HG03378 (cell line): ENCODE data around the gene SLX4IP.

Experiments used
- ATAC-seq: cut with Tn5 transposase; IDR thresholded peaks from one replicate; pipeline ENCODE4 v1.9.1; 2021; ENCODE audit warnings: mild to moderate bottlenecking, moderate library complexity; ENCODE audit not compliant: unreplicated experiment

SLX4IP gene

DNA sequence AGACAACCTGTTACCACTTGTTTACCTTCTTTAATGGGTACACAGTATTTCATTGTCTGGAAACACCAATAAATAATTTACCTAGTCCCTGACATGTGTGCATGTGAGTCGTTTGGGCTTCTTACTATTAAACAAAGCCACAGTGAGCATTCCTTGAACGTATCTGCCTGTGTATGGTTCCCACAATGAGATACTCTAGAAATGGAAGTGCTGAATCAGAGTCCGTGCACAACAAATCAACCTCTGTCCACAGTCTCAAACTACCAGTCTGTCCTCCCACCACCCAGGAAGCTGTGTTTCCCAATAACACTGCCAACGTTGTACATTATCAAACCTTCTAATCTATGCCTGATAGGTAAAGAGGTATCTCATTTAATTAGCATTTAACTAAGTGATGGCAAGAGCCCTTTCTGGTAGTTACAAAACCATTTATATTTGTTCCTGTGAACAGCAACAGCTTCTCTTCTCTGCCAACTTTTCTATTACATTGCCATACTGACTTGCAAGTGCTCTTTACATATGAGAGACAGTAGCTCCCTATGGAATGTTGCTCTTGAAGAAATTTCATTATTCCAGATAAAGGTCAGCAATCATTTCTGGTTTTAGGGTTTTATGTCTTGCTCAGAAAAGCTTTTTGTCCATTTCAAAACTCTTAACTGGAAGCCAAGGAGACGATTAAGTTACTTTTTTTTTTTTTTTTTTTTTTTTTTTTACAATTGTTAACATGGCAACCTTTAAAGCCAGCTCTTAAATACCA lies 223.9 kb downstream of the SLX4IP start:
- ATAC-seq: no peak

DNA sequence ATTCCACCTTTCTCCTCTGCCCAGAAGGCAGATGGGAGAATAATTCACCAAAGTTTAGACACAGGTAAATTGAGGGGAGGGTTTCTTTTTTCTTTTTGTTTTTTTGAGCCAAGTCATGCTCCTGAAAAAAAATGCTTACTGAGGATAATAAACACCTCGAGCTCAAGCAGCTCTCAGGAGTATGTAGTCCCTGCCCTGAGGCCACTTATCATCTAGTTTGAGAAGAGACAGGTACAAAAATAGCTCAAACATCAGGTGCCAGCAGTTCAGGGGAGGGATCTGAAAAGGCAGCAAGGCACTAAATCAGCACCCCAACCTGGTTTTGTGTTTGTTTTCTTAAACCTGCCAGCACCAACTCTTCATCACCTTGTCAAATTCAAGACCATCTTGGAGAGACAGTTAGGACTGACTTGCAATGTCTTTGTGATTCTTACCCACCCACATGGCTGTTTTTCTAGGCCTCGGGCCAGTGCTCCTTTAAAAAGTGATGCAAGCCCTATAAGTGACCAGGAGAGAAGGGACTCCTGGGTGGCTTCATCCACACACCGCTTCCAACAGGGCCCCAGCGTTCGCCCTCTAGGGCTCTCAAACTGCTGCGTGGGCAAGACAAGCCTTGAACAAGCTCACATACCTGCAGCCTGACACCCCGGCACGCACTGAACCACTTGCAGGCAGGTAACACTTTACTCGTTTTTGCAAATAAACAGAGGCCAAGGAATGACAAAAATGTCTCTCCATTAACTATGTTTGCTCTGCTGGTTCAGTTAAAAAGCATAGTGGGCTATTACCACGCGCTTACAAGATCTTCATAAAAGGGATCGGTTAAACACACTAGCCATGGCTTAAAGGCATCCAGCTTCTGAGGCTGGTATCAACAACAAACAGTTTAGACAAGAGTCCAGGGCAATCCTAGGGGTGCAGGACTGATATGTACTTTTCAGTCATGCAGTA lies 224.8 kb downstream of the SLX4IP start:
- no peak for ATAC-seq

DNA sequence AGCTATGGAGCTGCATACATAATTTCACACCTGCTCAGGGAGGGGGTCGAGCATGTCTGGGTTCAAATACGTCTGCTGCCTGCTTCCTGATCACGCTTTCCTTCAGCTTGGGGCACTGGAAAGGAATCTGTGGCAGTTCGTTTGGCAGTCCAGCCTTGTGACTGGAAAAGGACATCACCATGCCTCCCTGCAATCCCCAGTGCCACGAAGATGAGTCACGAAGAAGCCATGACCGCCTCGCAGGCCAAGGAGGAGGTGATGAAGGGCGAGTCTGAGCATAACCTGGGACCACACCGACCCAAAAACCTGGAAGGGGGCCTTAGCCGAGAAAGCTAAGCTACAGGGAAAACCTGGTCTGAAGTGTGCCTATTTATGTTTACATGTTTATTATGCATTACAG lies 225.6 kb downstream of the SLX4IP start:
- no peak for ATAC-seq

DNA sequence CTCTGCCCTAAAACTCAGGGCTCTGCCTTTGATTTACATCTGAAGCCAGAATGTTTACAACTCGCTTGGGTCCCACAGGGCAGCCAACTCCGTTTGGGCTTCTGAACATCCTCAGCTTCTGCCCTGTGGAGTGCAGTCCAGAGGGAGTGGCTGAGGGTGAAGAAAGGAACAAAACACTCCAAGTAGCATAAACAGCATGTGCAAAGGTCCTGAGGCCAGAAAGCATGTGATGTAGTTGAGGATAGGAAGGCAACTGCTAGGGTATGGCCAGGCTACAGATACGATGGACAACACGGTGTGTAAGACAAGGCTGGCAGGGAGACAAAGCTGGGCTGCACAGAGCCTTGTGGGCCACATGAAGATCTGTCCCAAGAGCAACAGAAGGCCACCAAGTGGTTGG lies 226.2 kb downstream of the SLX4IP start:
- ATAC-seq: no peak

DNA sequence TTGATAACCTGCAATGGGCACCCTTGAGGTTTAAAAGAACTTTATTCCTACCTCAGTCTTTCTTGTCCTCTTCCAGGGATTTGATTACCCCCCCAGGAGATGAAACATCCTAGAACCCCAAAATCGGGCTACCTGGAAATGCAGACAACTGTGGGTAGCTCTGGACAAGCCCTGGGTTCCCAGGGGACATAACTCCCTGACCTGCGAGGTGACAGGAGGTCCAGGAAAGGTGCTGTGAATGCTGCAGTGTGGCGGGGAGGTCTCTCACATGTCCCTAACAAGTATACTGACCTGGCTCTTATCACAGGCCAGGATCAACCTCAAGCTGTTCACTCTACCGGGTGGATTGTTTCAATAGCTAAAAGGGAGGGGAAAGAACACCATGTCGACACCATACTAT lies 227.0 kb downstream of the SLX4IP start:
- no peak for ATAC-seq

DNA sequence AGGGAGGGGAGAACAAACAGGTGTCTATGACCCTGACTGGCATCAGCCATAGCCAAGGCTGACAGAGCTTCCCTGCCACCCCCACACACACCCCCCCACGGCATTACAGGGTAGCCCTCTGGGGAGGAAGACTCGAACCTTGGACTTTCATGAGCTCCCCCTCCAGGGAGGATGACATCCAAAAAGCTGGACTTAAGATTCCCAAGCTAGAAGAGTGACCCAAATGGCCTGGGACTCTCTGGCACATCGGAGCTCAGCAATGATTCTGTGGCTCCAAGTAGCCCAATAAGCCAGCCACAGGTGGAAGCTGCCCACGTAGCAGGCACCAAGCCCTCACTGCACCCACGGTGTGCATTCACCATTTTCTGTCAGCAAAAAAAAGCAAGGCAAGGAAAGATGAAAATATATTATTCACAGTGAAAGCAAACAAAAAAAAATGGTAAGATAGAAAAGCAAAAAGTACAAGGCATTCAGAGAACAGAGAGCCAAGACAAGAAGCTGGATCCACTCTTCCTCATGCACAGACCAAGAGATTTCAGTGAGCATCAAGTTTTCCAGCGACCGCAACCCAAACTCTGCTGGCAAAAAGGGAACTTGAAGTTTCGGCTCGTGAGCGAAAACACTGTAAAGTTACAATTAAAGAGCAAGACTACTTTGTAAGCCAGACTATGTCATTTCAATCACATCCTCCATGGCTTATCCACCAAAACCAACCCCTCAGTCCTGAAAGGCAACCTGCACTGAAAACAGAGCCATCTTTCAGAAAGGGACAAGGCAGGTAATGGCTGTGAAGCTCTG lies 227.8 kb downstream of the SLX4IP start:
- ATAC-seq: no peak

DNA sequence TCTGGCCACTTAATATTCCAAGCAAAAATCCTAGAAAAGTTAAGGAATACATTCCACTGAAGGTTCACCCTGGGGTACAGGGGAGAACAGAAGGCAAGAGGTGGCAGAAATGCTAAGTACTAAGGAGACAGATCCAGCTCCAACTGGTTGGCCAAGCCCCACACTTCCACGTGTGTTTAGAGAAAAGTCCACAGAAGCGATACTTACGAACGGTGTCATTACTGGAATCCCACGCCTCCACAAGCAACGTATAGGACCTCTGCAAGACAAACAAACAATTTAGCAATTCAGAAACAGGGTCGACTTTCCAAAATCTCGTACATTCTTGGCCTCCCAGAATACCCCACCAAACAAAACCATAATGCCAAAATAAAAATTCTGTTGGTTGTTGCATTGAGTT lies 228.7 kb downstream of the SLX4IP start:
- ATAC-seq: no peak

DNA sequence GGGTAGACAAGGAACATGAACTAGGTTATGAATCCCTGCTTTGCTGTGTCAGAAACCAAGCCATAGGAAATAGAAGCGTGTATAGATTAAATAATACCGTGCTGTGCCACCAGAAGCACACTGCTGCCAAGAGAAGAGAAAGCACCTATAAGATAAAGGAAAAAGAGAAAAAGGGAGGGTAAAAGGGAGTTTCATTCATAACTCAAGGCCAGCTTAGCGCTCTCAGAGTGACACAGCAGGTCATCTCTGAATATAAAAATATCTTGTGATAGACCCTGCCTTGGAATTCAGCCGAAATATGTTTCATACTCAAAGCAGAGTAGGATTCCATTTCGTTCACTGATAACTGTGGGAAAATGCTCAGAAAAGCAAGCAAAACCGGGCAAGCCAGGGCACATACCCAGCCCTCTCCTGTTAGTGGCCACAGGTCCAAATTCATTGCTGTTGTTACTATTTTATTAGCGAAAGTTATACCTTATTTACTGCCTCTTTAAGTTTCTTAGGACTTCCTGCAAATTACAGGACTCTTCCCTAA lies 230.0 kb downstream of the SLX4IP start:
- ATAC-seq: no peak

DNA sequence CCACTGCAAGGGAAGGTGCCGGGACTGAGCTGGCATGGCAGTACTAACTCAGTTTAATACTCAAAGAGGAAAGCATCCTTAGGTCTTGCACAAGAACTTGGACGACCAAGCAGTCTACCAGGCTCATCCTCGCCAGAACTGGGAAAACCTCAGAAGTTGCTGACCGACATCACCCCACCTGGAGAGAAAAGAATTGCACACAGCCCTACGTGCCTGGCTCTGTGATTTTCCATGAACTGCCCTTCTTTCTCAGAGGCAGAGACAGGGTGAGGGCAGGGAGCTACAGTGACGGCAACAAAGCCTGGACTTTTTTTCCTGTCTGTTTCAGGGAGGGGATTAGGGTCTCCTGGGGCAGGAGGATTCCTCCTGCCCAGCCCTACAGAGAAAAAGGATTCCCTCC lies 230.7 kb downstream of the SLX4IP start:
- no peak for ATAC-seq

DNA sequence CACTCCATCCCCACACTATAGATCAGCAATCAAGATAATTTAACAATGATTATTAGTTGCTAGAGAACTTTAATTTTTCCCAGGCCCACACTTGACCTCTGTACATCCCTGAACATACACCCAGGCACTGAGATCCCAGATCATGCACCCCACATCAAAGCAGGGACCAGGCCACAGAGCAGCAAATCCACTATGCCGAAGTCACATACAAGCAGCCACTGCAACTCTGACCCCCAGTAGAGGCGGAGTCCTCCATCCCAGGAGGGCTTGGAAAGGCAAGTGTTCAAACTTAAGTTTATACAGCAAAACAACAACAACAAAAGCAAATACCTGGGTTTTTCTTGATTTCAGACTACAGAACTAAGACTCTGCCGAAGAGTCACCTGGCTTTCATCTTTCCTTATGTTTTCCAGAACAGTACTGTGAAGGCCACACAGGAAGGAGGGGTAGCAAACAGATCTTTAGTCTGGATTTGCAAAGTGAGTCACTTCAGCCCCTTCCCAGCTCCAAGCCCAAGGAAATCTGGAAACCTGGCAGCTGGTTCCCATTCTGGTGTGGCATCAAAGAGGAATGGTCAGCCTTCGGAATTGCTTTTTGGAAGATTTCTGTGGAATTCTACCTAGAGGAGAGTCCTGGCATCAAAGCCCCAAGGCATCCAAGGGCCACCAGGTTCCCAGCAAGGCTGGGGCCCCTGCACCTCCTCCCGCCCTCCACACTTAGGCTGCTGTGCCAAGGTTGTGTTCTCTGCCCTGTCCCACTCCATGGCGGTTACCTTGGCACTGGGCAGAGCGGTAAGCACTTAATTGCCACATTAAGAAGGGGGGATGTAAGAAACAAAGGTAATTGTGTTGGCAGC lies 231.3 kb downstream of the SLX4IP start:
- ATAC-seq: no peak

DNA sequence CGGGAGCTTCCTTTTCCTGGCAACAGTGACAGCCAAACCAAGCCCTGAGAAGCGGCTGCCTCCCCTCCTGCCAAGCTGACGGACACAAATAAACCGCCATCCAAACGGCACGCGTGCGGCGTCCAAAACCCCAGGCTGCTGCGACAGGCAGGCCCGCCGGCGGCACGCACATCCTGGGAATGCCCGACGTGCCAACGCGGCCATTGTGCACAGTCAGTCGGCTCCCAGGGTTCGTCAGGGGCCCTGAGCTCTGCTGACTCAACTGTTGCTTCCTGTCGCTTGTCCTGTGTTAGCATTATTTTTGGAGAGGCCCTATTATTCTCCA lies 231.9 kb downstream of the SLX4IP start:
- ATAC-seq: no peak

DNA sequence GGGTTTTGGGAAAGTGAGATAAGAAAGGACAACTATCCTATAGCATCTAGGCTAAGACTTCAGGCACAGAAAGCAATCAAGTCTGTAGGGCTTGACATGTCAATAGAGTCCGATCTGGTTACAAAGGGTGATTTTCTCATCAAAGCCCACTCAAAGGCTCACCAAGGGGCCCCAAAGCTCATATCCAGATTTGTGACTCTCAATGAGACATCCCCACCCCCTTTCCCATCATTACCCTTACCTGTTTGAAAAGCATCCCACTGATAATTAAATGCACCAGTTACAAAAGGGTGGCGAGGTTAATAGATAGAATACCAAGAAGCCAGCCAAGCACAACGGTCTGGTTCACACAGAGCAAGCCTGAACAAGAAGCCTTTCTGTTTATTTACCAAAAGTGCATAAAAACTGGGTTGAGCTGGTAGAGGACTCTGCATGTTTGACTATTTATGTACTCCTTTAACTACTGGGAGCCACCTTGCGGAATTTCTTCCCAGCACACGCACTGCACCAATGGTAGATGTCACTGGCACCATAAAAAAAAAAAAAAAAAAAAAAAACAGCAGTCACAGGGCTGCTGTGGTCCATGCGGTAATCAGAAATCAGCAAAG lies 232.6 kb downstream of the SLX4IP start:
- no peak for ATAC-seq

DNA sequence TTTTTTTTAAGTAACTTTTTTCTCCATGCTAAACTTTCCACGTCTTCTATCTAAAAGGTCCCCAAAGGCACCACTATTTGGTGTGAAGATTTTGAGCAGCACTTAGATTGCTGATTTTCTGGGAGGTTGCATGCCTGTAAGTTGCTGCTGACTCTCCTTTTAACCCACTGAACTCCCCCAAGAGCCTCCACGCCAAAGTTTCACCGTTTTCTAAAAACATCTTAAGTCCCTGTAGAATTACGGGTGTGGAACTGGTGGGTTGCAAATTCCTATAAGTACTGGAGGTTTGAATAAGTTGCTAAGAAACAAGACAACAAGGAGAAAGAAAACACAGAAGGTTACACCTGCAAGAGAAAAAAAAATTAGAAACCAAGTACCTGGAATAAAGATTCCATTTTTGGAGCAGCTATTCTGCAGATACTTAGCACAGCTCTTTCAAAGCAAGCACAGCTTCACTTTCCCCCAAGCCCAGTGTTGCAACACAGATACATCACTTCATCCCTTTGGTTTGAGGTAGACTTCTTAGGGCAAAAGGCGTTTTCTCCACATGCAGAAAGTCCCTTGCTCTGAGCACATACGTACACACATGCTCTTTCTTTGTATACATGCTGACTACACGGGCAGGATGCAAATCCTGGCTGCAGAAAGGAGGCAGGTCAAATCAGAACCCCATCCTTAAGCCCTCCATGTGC lies 233.7 kb downstream of the SLX4IP start:
- ATAC-seq: no peak

DNA sequence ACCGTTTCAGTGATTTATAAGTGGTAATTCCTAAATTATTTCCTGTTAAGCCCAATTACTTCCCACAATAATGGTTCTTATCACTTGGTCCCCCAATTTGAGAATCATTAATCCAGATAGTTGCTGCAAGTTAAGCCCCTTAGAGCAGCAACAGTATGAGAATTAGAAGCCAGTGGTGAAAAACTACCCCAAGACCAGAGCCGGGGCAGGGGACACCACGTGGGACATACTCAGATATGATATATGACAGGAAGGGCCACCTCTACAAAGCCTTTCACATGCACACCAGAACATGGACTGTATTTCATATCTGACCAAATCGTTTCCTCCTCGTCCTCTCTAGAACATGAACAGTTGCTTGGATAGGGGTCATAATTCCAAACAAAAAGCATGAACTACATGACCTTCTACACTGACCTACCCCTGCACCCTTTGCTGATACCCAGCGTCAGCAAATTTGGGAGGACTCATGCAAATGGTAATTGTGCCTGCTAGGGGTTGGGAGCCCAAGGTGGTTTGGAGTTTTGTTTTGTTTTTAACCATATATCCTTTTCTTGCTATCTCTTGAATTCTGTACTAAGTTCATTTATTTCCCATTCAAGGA lies 234.8 kb downstream of the SLX4IP start:
- no peak for ATAC-seq

DNA sequence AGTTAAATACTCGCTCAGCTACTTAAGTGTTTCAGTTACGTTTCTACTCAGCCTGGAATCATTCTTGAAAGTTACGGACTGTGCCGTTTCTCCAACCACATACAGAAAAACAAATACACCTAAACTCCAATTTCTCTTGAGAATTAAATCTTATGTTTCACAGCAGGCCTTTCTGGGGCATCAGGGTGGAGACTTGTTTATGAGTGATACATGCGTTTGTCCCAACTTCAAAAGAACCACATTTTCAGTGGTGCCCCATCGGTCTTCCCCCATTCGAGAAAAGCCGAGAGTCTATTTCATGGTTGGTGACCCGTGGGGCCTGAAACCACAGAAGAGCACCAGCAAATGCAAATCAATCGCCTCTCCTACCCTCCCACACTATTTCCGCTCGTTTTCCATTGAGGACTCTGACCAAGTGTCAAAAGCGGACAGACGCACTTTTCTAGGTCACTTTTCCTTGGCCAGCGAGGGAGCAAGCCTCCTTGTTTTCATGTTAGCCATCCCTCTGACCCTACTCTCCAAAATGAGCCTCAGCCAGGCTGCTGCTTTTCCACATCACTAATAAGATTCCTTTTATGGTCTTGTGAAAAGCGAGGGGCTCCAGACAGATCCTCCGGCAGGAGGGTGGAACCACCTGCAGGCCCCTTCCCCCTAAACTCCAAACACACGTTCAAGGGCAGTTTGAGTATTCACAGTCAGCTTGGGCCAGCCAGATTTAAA lies 235.6 kb downstream of the SLX4IP start:
- ATAC-seq: peak; percentile 37

DNA sequence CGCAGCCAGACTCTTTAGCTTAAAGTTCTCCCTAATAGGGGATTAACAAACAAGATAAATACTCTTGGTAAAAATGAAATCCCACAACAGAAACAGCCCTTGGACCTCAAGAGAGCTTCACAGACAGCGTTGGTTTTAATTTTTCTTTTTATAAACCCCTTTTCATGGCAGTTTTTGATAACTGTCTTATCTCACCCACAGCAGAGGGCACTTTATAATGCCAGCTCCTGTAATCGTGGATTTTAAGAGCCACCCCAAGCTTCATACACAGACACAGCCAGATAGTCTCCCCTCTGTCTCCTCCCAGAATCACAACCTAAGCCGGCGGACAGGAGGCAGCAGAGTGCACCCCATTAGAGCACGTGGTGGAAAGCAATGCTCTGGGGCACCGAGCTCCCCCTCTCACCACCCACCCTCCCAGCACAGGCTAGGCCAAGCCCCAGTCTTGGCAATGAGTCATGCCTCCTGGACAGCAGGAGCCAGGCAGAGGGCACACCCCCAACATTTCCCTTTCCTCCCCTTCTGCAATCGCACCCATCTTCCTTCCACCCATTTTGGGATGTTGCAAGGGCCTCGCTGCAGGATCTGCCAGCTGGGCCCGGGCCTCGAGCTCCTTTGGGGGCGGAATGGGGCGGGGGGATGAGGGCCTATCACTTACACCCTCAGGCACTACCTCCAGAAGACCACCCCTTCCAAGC lies 236.3 kb downstream of the SLX4IP start:
- peak; percentile 38 for ATAC-seq

DNA sequence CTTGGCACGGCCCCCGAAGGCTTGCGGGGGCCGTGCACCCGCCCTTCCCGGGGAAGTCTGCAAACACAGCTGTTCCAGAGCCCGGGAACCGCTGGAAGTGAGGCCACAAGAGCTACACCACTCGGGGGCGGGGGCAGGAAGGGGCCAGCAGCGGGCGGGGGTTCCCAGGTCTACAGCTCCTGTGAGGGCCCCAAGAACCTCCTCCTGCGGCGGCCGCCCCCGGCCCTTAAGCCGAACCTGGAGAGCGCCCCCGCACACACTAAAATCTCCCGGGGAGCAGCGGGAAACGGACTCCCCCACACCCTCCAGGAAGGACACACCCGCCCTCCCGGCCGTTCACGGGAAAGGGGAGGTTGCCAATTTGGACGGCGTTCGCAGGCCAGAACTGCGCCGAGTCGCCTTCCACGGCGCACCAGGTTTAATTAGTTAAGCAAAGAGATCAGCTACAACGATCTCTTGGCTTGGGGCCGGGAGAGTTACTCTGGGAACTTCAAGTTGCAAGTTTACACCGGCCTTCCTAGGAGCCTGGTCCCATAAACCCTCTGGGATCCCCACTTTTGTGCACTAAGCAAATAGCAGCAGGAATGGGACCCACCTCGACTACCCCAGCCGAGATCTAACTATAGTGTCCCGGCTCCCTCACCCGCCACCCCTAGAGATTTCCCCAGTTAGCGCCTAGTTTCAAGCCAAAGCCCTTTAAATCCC lies 237.0 kb downstream of the SLX4IP start:
- no peak for ATAC-seq
